Left lung (tissue), 10 donors: ENCODE results near the gene CTNNA3. TPM values are rescaled to one million over a fixed set of nuclear protein-coding genes. Genes with fewer than 3 reads are reported as not detected.

Experiments
- ATAC-seq: fragments of 200-7000 bp; cut with Tn5 transposase; one replicate; pipeline ENCODE4 v1.9.1; 2020; ENCODE audit warnings: moderate library complexity
- DNase-seq, 4 donors: peaks; one replicate each; pipeline ENCODE4 v3.0.0-alpha.2; 2013 to 2020
- H3K27ac ChIP-seq, 2 donors: fragments of 200-600 bp; sonication (generic) in 1 of 2; one replicate each; pipeline versions ENCODE4 v1.5.0 to v1.8.0; 2020 to 2021
- H3K27me3 ChIP-seq, 2 donors: fragments of 200-600 bp; sonication (generic) in 1 of 2; one replicate each; pipeline versions ENCODE4 v1.5.0 to v1.8.0; 2020 to 2021
- H3K36me3 ChIP-seq, 2 donors: fragments of 200-600 bp; sonication (generic) in 1 of 2; one replicate each; pipeline versions ENCODE4 v1.5.0 to v1.8.0; 2020 to 2021
- H3K4me1 ChIP-seq, 2 donors: fragments of 200-600 bp; one replicate each; pipeline ENCODE4 v1.8.0; 2021
- H3K4me3 ChIP-seq, 2 donors: fragments of 200-600 bp; sonication (generic) in 1 of 2; one replicate each; pipeline versions ENCODE4 v1.5.0 to v1.8.0; 2020 to 2021; ENCODE audit warnings: mild to moderate bottlenecking in 1 of 2
- H3K9me3 ChIP-seq, 2 donors: fragments of 200-600 bp; sonication (generic) in 1 of 2; one replicate each; pipeline versions ENCODE4 v1.5.0 to v1.8.0; 2020 to 2021
- intact Hi-C, 2 donors: fragments of 100-400 bp; cut with DNase I; formaldehyde crosslinking; loops; one replicate each; pipeline versions ENCODE4 v1.11.2 to v1.14.2; 2022
- polyA plus RNA-seq, 6 donors: library from polyadenylated mRNA; unstranded; fragments of 120-200 nt; gene quantifications; one replicate each; pipeline ENCODE4 v1.2.1, GENCODE V29; 2013; ENCODE audit not compliant: insufficient read length in 6 of 6
- total RNA-seq, 2 donors: library from RNA; stranded (reverse); fragmentation: NEBNext Ultra II Directional; extraction: Animal tissue kit (Norgen Biotek cat#: 25700); gene quantifications; one replicate each; pipeline ENCODE4 v1.2.1, GENCODE V29; 2021
- TF ChIP-seq, protein P1 (sequence below), 2 donors: fragments of 200-600 bp; sonication (generic) in 1 of 2; IDR thresholded peaks; one replicate each; pipeline versions ENCODE4 v1.5.0 to v1.8.0; 2021; ENCODE audit warnings: antibody characterized with exemption in 2 of 2
- donor health status: DM: no; HTN: yes; CAD: no.
- donor health status: DM: no; HTN: no; CAD: no.

The CTNNA3 gene
- total and polyA plus RNA-seq, 8 donors: 1.1 to 8.2 (median 6.6) TPM; not detected in 1

DNA sequence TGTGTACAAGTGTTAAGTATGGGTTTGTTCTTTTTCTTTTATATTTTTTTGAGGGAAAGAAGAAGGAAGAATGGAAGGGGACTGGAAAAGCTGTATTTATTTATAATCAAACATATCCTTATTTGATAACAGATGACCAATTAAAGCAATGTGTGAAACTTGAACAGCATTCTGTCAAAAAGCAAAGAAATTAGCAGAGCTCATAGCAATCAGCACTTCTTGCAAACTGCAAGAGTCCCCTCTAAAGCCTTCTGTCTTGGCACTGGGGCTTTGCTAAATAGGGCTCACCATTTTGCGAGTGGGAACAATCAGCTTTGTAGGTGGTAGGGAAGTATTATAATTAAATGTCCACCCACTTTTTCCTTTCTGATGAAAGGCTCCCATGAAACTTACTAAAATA is 935.1 kb downstream of the CTNNA3 start:
- Histone ChIP-seq H3K4me3 (no peak overlapping the region), H3K4me1 (no peaks in the 10 kb centered on the region), H3K27me3 (no peaks in the 10 kb centered on the region), H3K27ac (no peak overlapping the region), H3K36me3 (no peaks in the 10 kb centered on the region), H3K9me3 (no peaks in the 10 kb centered on the region)
- intact Hi-C loops: no loop called here
- TF ChIP-seq, protein P1, sequence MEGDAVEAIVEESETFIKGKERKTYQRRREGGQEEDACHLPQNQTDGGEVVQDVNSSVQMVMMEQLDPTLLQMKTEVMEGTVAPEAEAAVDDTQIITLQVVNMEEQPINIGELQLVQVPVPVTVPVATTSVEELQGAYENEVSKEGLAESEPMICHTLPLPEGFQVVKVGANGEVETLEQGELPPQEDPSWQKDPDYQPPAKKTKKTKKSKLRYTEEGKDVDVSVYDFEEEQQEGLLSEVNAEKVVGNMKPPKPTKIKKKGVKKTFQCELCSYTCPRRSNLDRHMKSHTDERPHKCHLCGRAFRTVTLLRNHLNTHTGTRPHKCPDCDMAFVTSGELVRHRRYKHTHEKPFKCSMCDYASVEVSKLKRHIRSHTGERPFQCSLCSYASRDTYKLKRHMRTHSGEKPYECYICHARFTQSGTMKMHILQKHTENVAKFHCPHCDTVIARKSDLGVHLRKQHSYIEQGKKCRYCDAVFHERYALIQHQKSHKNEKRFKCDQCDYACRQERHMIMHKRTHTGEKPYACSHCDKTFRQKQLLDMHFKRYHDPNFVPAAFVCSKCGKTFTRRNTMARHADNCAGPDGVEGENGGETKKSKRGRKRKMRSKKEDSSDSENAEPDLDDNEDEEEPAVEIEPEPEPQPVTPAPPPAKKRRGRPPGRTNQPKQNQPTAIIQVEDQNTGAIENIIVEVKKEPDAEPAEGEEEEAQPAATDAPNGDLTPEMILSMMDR (IDR thresholded peaks at IDR 0.05): no peak
- no peak for DNase-seq
- no peak for ATAC-seq

DNA sequence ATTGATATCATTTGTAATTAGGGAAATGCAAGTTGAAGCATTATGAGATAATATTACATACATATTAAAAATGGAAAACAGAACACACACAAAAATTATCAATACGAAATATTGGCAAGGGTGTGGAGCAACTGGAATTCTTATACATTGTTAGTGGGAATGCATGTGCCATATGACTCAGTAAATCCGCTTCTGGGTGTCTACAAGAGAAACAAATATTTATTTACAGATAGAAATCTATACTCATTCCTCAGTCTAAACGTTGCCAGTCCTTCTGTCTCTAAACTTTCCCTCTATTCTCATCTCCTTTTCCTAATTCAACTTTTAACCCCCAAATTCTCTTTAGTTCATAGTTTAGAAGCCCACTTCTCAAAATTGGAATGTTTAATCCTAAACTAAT is 940.5 kb downstream of the CTNNA3 start:
- no peak overlapping the region for H3K27ac ChIP-seq
- DNase-seq (no peak), ATAC-seq (no peak)
- TF ChIP-seq, protein P1 (IDR thresholded peaks at IDR 0.05): no peak
- H3K36me3 ChIP-seq: no peaks in the 10 kb centered on the region
- H3K9me3 ChIP-seq: no peaks in the 10 kb centered on the region
- no peaks in the 10 kb centered on the region for H3K27me3 ChIP-seq
- intact Hi-C loops: no loop called here
- H3K4me1 ChIP-seq: no peaks in the 10 kb centered on the region
- no peak overlapping the region for H3K4me3 ChIP-seq

DNA sequence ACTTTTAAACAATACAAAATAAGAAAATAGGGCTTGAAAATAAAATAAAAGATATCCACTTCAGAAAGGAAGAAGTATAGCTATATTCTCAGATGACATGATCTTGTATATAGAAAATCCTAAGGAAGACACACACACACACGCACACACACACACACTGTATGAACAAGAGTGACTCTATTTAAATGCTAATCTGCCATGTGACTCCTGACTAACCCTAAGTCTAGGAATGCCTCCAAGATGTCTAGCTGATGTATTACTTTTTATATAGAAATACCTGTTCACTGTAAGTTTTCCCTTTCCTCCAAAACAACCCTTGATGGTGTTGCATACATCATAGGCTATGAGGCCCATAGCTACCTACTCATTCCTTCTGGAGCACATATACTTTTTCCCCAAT is 943.3 kb downstream of the CTNNA3 start:
- Histone ChIP-seq H3K27ac (no peak overlapping the region), H3K4me3 (no peak overlapping the region), H3K4me1 (no peaks in the 10 kb centered on the region), H3K36me3 (no peaks in the 10 kb centered on the region), H3K27me3 (no peaks in the 10 kb centered on the region), H3K9me3 (no peaks in the 10 kb centered on the region)
- TF ChIP-seq, protein P1 (IDR thresholded peaks at IDR 0.05): no peak
- intact Hi-C loops: no loop called here
- no peak for ATAC-seq
- DNase-seq: no peak

DNA sequence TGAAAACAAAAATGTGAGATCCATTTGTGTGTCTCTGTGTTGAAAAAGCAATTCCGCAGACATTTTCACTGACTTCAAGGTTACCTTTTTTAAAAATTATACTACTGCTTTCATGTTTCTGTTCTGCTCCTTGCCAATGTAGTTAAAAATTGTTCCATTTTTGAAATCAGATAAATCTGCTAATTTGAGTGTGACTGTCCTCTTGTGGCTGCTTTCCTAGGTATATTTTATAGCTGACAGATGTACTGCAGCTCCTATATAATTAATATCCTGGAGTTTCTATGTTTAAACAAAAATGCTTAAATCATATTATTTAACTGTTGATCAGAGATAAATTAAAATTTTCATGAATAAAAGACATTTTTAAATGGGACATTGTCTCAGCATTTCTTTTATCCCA is 947.8 kb downstream of the CTNNA3 start:
- no peaks in the 10 kb centered on the region for H3K36me3 ChIP-seq
- no peaks in the 10 kb centered on the region for H3K27me3 ChIP-seq
- no peaks in the 10 kb centered on the region for H3K4me1 ChIP-seq
- no peak for DNase-seq
- no peak for ATAC-seq
- no peaks in the 10 kb centered on the region for H3K9me3 ChIP-seq
- TF ChIP-seq, protein P1 (IDR thresholded peaks at IDR 0.05): no peak
- intact Hi-C loops: no loop called here
- no peak overlapping the region for H3K4me3 ChIP-seq
- no peak overlapping the region for H3K27ac ChIP-seq

DNA sequence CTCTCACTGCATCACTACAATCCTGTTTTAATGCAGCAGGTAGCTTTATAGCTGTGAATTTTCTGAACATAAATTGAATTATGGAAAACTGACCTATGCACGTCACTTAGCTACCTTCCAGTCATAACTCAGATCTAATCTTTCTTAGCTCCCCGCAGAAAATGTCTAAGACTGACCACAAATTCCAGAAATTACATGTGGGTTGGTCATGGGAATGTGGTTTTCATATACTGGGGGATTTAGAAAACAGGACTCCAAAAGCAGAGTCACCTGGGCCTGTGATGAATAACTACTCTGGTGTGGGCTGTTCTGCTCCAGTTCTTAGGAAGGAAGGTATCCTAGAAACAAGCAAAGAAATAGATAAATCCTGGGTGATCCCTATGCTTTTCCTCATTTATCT is 948.5 kb downstream of the CTNNA3 start:
- H3K4me1 ChIP-seq: no peaks in the 10 kb centered on the region
- TF ChIP-seq, protein P1 (IDR thresholded peaks at IDR 0.05): no peak
- intact Hi-C loops: no loop called here

More for the DNA sequence above, 948.5 kb downstream of the CTNNA3 start:
- Histone ChIP-seq H3K9me3 (no peaks in the 10 kb centered on the region), H3K4me3 (no peak overlapping the region), H3K36me3 (no peaks in the 10 kb centered on the region), H3K27ac (no peak overlapping the region), H3K27me3 (no peaks in the 10 kb centered on the region)
- DNase-seq (no peak), ATAC-seq (no peak)
